ENCODE measurements around the gene KRTAP20-3. TPM values are rescaled to one million over a fixed set of nuclear protein-coding genes. Genes with fewer than 3 reads are reported as not detected.

The KRTAP20-3 gene
- not detected in 2 replicates for total RNA-seq

DNA sequence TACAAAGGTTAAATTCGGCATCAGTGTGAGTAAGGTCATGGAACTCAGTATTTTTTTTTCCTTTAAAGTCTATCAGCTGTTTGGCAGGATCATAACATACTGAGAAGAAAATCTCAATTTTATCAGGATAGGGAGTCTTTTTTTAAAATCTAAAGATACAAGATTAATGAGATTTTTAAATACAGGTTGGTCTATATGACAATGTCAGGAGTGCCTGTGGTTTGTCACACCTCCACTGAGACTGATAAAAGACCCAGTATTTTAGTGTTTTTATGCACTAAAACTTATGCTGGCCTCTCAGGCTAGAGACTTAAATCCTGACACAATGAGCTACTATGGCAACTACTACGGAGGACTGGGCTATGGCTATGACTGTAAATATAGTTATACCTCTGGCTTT, at the start of gene KRTAP20-3:
Gene KRTAP20-3 (plus strand): TSS at position 301 of the 400 bp plus-strand sequence.

DNA sequence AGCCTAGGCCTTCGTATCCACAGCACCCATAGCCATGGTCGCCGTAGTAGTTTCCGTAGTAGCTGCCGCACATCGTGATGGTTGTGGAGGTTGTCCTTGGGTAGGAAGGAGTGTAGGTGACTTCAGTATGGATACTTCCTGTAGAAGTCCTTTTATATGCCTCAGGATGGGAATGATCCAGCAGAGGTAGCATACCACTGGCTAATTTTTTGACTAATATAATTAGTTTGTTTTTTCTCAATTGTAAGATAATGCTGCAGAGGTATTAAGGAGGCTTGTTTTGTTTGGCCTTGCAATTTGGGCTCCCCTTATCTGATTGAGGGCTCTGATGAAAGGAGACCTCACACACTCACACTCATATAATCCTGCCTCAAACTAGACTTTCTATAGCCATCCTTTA, 43.9 kb upstream of the KRTAP20-3 start, which contains the start of gene KRTAP6-2:
Gene KRTAP6-2 (minus strand): TSS at position 101 of the 400 bp plus-strand sequence. CDS start 28 bp downstream, at position 73.

DNA sequence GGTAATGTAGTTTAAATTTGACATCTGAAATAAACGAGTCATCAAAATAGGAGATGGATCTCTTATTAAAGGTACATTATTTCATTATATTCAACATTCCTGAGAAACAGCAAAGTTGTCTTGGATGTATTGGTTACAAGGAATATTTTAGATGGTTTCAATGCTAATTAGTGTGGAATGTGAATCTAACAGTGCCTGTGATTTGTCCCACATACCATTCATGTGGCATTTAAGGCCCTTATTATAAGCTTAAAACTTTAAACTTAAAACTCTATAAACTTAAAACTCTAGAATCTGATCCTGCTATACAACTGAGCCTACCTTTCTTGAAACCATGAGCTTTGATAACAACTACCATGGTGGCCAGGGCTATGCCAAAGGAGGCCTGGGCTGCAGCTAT, 41.9 kb upstream of the KRTAP20-3 start, which contains the start of gene KRTAP22-1:
Gene KRTAP22-1 (plus strand): TSS at position 301 of the 400 bp plus-strand sequence.

DNA sequence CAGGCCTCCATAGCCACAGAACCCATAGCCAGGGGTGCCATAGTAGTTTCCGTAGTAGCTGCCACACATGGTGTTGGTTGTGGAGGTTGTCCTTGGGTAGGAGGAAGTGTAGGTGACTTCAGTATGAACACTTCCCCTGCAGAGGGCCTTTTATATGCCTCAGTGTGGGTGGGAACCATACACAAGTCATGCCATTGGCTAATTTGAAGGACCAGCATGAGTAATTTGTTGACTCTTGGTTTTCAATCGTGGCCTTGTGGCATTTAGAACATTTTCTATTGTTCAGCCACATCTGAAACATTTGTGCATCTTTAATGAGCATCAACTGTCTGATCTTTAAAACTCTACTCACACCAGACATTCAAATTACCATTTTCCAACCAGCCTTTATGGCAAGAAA, 28.8 kb upstream of the KRTAP20-3 start, which contains the start of gene KRTAP6-1:
Gene KRTAP6-1 (minus strand): TSS at position 95 of the 400 bp plus-strand sequence. CDS start 26 bp downstream, at position 69.

DNA sequence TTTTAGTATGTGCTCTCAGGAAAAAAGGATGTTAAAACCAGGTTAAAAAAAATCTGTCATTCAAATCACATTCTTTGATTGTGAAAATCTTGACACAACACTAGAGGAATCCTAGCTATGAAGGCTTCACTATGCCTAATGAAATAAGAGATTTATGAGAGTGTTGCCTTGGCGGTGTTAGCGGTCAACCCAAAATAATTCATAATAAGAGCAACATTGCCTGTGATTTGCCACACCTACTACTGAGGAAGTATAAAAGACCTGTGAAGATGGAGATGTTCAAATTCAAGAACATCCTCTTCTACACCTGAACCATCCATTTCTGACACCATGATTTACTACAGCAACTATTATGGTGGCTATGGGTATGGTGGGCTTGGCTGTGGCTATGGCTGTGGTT, 26.5 kb upstream of the KRTAP20-3 start, which contains the start of gene KRTAP20-1:
Gene KRTAP20-1 (plus strand): TSS at position 301 of the 400 bp plus-strand sequence. CDS start 30 bp downstream, at position 331.

DNA sequence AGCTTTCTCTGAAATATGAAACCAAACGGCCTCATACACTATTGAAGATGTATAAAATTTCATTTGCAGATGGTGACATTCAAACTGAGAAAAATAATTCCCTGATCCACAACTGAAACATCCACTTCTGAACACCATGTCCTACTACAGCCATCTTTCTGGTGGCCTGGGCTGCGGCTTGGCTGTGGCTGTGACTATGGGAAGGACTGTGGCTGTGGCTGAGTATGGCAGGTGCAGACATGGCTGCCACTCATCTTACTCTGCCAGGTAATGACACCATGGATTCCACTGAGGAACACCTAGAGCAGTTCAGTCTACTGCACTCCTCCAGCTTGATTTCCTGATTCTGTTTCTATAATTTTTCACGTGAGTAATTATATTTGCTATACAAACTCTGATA, 22.1 kb upstream of the KRTAP20-3 start, which contains the start of gene KRTAP20-4:
Gene KRTAP20-4 (plus strand): TSS at position 106 of the 400 bp plus-strand sequence.

DNA sequence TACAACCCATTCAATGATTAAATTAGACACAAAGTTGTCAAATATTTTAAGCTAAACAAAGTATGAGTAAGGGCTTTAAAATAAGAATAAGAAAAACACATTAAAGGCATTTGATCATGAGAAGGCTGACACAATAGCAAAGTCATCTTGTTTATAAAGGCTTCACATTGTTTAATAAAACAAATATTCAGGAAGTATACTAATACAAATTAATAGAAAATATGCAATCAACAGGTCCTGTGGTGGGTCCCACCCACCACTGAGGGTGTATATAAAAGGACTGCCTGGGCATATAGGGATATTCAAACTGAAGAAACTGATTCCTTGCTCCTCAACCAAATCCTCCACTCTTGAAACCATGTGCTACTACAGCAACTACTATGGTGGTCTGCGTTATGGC, 7.8 kb upstream of the KRTAP20-3 start, which contains the start of gene KRTAP20-2:
Gene KRTAP20-2 (plus strand): TSS at position 301 of the 400 bp plus-strand sequence. CDS start 58 bp downstream, at position 359.

Small RNA genes within 50 kb of the gene (small RNA-seq; reads per million reads assigned to genes)
- gene KRTAP20-1, result not detected
- gene KRTAP20-3, result not detected
- not detected for gene KRTAP20-4
- not detected for gene KRTAP22-1

Other genes starting within 250 kb of the KRTAP20-3 start
- not detected in 2 replicates for gene KRTAP13-1, start 246.8 kb upstream of the KRTAP20-3 start, total RNA-seq
- gene KRTAP13-3, start 216.9 kb upstream of the KRTAP20-3 start, total RNA-seq, result not detected in 2 replicates
- not detected in 2 replicates for gene KRTAP13-4, start 212.6 kb upstream of the KRTAP20-3 start, total RNA-seq
- not detected in 2 replicates for gene KRTAP15-1, start 202.6 kb upstream of the KRTAP20-3 start, total RNA-seq
- gene KRTAP19-1, start 162.5 kb upstream of the KRTAP20-3 start, total RNA-seq, result not detected in 2 replicates
- not detected in 2 replicates for gene KRTAP19-2, start 155.4 kb upstream of the KRTAP20-3 start, total RNA-seq
- not detected in 2 replicates for gene KRTAP19-3, start 150.9 kb upstream of the KRTAP20-3 start, total RNA-seq
- not detected in 2 replicates for gene KRTAP19-4, start 145.7 kb upstream of the KRTAP20-3 start, total RNA-seq
- not detected in 2 replicates for gene KRTAP19-5, start 140.7 kb upstream of the KRTAP20-3 start, total RNA-seq
- gene KRTAP19-6, start 101.0 kb upstream of the KRTAP20-3 start, total RNA-seq, result not detected in 2 replicates
- gene KRTAP19-7, start 81.5 kb upstream of the KRTAP20-3 start, total RNA-seq, result not detected in 2 replicates
- not detected in 2 replicates for gene KRTAP22-2, start 52.5 kb upstream of the KRTAP20-3 start, total RNA-seq
- gene KRTAP6-3, start 50.4 kb upstream of the KRTAP20-3 start, total RNA-seq, result not detected in 2 replicates
- gene KRTAP6-2, start 44.0 kb upstream of the KRTAP20-3 start, total RNA-seq, result not detected in 2 replicates
- not detected in 2 replicates for gene KRTAP22-1, start 41.8 kb upstream of the KRTAP20-3 start, total RNA-seq
- not detected in 2 replicates for gene KRTAP6-1, start 28.9 kb upstream of the KRTAP20-3 start, total RNA-seq
- not detected in 2 replicates for gene KRTAP20-1, start 26.4 kb upstream of the KRTAP20-3 start, total RNA-seq
- gene KRTAP20-4, start 22.2 kb upstream of the KRTAP20-3 start, total RNA-seq, result not detected in 2 replicates
- gene KRTAP20-2, start 7.7 kb upstream of the KRTAP20-3 start, total RNA-seq, result not detected in 2 replicates
- gene KRTAP21-3, start 75.9 kb downstream of the KRTAP20-3 start, total RNA-seq, result not detected in 2 replicates
- not detected in 2 replicates for gene KRTAP21-2, start 104.4 kb downstream of the KRTAP20-3 start, total RNA-seq
- gene KRTAP21-1, start 112.6 kb downstream of the KRTAP20-3 start, total RNA-seq, result not detected in 2 replicates
- not detected in 2 replicates for gene KRTAP8-1, start 170.4 kb downstream of the KRTAP20-3 start, total RNA-seq
- not detected in 2 replicates for gene KRTAP7-1, start 186.9 kb downstream of the KRTAP20-3 start, total RNA-seq
- not detected in 2 replicates for gene KRTAP11-1, start 238.7 kb downstream of the KRTAP20-3 start, total RNA-seq

Data from thoracic aorta endothelial cell (primary cell).